HG03558 (cell line): ENCODE data around the gene HDAC4.
"Not testable (repeated sequence)": the region's sequence is repeated elsewhere in the genome, so short reads cannot be mapped to it uniquely, and the experiment has no call there.

Source experiments
- ATAC-seq: cut with Tn5 transposase; IDR thresholded peaks from one replicate; pipeline ENCODE4 v1.9.1; 2021; ENCODE audit warnings: moderate number of reproducible peaks; ENCODE audit not compliant: unreplicated experiment; ENCODE audit errors: extremely low read depth

Gene HDAC4

DNA sequence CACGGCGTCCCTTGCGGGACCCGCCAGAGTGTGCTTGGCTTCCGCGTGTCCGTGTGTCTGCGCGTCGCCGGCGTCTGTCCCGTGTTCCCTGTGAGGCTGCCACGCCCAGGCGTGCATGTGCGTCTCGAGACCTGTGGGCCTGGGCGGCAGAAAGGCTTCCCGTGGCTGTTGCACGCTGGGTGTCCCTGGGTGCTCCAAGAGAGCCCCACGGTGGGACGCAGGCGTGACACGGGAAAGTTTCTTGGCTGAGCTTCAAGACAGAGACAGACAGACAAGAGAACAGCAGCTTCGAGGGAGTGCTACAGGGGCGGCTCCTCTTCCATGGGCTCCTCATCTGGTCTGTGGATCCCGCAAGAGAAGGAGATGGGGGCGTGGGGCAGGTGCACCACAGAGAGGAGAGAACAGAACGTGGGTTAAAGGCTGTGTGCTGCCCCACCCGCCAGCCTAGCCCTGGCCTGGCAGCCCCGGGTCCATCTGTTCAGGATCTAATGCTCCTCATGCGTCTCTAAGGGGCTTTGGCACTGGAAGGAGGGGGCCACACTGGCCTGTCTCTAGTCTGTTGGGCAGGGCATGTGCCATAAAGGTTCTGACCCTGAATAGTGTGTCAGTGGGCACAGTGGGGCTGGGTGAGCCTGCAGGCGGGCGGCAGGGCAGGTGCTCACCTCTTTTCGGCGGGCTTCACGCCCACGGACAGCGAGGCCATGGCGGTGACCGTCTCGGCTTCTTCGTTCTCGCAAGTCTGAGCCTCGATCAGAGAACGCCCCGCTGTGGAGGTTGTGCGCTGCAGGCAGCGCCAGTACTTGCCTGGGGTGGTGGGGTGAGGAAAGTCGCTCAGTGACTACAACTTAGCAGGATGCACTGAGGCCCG is 347.8 kb downstream of the HDAC4 start:
- ATAC-seq = no peak

- no peak for ATAC-seq
Measured at GRCh38 chr2:239051891-239052445, 348.9 kb downstream of the HDAC4 start.

DNA sequence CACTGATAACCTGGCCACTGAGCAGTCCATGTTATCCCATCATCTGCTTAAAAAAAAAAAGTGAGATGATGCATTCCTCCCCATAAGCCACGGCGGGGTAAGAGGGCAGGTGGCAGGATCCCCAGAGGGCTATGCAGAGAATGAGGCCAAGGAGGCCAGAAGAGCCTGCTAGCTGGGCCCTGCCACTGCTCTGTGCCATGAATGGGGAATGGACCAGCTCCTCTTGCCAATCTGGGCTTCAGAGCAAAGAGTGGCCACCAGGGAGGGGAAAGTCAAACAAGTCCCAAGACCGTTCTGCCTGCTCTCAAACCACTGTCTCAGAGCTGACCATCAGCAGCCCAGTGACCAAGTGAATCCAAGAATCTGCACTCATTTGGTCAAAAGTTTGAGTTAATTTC is 350.6 kb downstream of the HDAC4 start:
- ATAC-seq = no peak

DNA sequence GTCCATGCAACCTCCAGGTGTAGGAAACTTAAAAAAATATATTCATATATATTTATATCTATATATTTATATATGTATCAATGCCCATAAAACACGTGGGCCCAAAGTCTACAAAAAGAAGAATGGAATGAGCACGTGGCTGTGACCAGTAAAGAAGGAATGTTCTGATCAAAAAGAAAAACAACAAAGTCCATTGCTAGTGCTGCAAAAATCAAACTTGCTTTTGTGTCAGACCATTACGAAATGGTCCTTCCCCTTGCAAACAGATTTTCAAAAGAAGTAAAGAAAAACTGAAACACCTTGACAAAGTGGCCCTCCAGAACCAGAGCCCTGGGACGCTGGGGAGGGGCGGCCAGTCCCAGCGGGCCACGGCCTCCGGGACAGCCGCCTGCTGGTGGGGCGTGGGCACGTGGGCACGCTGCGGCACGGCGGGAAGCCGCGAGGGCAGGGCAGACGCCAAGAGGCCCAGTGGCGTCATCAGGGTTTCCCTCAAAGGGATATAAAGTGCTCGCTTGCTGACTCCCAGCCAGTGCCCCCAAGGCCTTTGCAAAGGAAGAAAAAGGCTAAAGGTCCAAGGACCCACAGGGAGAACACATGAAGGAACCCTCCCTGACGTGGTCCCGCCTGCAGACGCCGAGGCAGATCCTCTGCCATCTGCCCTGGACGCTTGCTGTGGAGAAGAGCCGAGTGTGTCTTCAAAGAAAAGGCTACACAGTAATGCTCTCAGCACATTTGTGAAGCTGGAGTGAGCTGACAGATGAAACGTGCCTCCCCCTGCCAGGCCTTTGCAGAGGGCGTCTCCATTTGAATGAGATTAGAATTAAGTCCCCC is 351.2 kb downstream of the HDAC4 start:
- ATAC-seq = no peak

- ATAC-seq = no peak
Measured at GRCh38 chr2:239048736-239049135, 352.1 kb downstream of the HDAC4 start.

DNA sequence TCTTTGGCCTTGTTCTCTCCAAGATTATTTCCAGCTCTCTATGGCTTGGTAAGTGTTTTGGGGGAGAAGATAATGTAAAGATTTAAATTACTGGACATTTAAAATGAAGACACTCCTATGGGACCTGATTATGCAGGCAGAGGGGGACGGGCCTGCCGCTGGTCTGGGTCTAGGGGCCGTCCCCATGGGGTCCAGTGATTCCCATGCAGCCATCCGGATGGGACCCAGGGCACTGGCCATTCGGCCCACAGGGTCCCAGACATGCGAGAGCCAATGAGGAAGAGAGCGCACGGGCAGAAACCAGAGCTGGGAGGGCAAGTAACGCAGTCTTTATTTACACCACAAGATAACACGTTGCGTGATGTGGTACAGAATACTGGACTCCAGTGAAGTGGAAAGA is 353.0 kb downstream of the HDAC4 start:
- ATAC-seq = no peak

DNA sequence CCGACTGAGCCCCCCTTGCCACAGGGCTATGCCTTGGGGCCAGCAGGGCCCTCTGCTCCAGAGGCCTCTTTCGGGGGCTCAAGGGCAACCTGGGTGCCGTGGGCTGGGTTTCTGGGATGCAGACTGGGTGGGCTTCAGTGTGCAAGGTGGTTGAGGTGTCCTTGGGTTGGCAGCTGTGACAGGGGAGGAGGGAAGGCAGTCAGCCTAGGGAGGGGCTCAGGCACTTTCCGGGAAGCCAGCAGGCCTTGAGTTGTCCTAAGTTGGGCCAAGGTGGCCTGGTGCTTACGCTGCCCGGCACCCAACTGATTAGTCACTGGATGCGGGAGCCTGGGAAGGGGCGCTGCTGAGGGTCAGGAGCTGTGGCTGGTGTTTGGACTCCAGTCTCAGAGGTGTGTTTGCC is 353.4 kb downstream of the HDAC4 start:
- ATAC-seq = no peak

- no peak for ATAC-seq
Measured at GRCh38 chr2:239046822-239047221, 354.0 kb downstream of the HDAC4 start.

DNA sequence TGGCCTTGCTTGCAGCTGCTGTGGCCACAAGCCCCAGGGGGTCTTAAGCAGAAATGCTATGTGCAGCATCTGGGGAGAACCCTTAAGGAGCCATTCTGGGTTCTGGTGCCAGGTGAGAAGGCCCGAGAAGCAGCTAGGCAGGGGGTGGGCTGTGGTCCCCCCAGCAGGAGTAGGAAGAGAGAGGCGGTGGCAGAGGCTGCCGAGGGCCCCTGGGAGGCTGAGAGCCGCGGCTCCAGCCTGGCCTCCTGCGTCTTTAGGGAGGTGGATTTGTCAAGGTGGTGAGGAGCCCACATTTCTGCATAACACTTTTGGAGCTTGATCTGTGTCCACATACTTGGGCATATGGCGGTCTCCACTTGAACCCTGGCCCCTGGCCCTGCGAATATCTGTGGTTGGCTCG is 356.5 kb downstream of the HDAC4 start:
- no peak for ATAC-seq

GRCh38 chr2:239043326-239043725 is 357.5 kb downstream of the HDAC4 start:
- ATAC-seq = no peak

- no peak for ATAC-seq
Measured at GRCh38 chr2:239042551-239043320, 358.1 kb downstream of the HDAC4 start.

GRCh38 chr2:239042046-239042445 is 358.8 kb downstream of the HDAC4 start:
- ATAC-seq = no peak

DNA sequence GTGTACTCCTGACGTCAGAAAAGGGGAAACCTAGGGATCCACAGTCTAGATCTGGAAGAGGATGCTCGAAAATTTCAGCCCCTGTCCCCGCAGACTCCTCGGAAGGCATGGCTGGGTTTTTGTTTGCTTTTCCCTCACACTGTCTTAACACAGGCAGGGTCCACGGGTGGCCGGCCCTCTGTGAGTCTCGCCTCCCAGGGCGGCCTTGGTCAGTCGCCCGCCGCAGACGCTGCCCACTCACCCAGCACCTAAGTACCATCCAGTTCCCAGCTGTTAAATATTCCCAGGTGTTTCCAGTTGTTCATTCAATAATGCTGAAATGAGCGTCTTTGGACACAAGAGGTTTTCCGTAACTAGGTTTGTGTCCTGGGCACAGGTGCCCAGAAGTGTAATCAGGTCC is 359.8 kb downstream of the HDAC4 start:
- no peak for ATAC-seq

GRCh38 chr2:239040152-239040761 is 360.6 kb downstream of the HDAC4 start:
- no peak for ATAC-seq

DNA sequence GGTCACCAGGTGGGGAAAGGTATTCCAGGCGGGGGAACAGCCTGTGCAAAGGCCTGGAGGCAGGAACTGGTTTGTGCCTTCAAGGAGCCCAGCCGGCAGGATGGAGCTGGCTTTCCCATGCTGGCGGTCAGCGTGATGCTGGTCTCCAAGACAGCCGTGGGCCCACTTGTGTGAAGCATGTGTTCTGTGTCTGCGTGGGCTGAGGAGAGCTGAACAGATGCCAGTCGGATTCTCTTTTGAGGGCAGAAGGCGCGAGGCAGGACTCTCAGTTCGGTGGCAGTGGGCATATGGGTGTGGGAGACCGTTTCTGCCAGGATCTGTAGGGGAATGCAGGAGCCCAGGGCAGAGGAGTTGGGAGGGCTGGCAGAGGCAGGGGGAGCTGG is 361.4 kb downstream of the HDAC4 start:
- no peak for ATAC-seq

GRCh38 chr2:239038773-239039478 is 361.9 kb downstream of the HDAC4 start:
- no peak for ATAC-seq

DNA sequence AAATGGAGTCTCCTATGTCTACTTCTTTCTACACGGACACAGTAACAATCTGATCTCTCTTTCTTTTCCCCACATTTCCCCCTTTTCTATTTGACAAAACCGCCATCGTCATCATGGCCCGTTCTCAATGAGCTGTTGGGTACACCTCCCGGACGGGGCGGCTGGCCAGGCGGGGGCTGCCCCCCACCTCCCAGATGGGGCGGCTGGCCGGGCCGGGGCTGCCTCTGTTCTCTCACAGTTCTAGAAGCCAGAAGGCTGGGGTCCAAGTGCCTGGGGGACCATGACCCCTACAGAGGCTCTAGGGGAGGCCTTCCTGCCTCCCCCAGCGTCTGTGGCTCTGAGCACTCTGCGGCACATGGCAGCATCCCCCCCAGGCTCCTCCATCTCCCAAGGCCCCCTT is 362.5 kb downstream of the HDAC4 start:
- ATAC-seq = not testable (repeated sequence)

- no peak for ATAC-seq
Measured at GRCh38 chr2:239037559-239037910, 363.3 kb downstream of the HDAC4 start.

DNA sequence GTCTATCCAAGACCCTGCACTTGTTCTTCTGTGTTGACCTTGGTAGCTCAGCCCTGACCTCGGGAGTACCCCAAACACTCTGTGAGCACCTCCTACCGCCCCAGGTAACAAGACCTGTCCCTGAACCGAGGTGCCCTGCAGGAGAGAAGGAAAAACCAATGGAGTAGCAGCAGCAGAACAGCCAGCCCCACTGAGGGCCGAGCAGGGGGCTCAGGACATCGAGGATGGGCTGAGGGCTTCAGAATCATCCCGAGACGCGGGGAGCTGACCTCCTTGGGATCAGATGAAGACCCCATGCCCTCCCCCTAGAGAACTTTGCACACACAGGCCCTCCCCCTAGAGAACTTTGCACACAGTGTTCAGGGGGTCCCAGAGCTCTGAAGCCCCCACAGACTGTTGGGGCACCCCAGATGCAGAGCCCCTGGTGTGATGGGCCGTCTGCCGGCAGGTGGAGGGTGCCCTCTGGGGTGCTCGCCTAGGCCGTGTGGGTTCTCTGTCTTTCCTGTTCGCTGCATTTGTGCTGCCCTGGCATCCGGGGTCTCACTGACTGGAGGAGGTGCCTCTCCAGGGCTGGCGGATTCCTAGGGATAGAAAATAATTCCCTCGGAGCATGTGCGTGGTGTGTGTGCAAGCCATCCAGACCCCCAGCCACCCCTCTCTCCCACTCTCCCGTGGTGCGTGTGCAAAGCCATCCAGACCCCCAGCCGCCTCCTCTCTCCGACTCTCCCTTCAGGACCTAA is 363.8 kb downstream of the HDAC4 start:
- ATAC-seq = no peak
